ENCODE results near the gene CLEC11A.
A peak's percentile ranks its signal among the peaks of the same experiment; 100 is the strongest.
"Not testable (repeated sequence)": the region's sequence is repeated elsewhere in the genome, so short reads cannot be mapped to it uniquely, and the experiment has no call there.

Gene CLEC11A

DNA sequence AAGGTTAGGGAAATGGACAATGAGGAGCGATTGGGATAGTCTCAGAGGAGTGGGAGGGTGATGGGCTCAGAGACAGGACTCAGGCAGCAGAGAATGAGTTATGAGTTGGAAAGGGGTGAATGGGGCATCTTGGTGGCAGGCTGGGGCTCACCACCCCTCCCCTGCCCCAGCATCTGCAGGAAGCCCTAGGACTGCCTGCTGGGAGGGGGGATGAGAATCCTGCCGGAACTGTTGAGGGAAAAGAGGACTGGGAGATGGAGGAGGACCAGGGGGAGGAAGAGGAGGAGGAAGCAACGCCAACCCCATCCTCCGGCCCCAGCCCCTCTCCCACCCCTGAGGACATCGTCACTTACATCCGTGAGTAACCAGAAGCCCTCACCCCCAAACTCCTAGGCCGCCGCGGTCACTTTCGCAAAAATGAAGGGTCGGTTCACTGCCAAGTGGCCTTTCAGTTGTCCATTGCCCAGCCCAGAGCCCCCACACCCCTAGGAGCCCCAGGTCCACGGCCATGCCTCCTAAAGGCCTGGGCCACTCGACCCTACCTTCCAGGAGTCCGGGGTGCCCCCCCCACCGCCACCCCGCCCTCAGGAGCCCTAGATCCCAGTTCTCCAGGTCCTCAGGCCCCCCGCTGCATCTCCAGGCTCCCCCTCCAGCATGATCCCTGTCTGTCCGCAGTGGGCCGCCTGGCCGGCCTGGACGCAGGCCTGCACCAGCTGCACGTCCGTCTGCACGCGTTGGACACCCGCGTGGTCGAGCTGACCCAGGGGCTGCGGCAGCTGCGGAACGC lies 764 bp downstream of the CLEC11A start:
- no peak for DNase-seq

DNA sequence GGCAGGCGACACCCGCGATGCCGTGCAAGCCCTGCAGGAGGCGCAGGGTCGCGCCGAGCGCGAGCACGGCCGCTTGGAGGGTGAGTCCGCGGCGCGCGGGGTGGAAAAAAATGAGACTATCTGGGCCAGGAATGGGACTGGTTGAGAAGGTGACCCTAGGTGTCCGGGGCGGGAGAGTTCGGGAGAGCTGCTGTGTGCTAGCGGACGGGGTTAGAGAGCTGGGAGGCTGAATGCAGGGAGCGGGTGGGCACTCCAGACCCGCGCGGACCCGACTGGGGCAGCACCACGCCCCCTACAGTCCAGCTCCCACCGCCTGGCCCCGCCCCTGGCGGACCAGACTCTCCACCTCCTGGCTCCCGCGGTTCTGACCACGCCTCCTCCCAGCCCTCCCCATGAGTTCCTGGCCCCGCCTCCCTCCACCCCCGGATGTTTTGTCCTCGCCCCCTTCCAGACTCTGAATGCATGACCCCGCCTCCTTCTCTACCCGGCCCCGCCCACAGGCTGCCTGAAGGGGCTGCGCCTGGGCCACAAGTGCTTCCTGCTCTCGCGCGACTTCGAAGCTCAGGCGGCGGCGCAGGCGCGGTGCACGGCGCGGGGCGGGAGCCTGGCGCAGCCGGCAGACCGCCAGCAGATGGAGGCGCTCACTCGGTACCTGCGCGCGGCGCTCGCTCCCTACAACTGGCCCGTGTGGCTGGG lies 1.5 kb downstream of the CLEC11A start:
- peak; percentile 98 for DNase-seq

DNA sequence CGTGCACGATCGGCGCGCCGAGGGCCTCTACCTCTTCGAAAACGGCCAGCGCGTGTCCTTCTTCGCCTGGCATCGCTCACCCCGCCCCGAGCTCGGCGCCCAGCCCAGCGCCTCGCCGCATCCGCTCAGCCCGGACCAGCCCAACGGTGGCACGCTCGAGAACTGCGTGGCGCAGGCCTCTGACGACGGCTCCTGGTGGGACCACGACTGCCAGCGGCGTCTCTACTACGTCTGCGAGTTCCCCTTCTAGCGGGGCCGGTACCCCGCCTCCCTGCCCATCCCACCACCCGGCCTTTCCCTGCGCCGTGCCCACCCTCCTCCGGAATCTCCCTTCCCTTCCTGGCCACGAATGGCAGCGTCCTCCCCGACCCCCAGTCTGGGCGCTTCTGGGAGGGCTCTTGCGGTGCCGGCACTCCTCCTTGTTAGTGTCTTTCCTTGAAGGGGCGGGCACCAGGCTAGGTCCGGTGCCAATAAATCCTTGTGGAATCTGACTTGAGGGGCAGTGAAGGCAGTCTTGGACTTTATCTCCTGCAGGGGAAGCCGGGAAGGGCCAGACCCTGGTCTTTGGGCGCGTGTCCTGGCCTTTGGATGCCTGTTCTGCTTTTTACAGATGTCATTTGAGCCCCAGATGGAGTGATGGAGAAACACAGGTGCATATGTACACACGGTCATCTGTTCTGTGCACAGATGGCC lies 2.2 kb downstream of the CLEC11A start:
- no peak for DNase-seq

DNA sequence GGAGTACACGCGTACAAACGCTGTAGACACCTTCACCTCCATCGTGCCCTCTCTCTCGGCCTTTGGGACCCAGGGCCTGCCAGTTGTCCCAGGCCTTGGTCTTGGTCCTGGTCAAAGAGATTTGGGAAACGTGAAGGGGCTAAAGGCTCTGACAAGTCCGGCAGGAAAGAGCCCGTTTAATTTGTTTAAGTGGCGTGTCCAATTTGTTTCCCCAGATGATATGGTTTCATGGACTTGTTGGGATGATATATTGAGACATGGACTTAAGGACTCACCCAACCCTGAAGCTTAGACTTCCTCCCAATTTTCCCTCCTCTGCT lies 2.7 kb downstream of the CLEC11A start:
- no peak for DNase-seq

GRCh38 chr19:50728084-50728737 lies 5.0 kb downstream of the CLEC11A start:
- DNase-seq: no peak

- DNase-seq: no peak
These were observed 6.7 kb downstream of the CLEC11A start for GRCh38 chr19:50729894-50730293.

GRCh38 chr19:50735869-50736268 lies 12.7 kb downstream of the CLEC11A start:
- DNase-seq: no peak

DNA sequence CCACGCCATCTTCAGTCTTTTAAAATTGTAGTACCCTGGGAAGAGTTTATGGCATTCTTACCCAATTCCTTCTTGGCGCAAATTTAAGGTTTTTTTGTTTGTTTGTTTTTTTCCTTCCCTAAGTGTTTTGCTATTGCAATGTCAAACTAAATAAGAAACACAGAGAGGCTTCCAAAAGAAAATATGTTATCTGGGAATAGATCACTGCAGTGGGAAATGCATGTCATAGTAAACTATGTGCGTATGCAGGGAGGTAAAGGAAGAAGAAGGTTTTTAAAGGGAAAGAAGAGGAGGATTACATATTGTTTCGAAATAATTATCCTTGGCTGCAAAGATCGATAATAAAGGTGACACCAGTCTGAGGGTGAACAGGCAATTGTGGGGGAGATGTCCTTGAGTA lies 13.2 kb downstream of the CLEC11A start:
- DNase-seq: no peak

GRCh38 chr19:50739132-50739913 lies 16.2 kb downstream of the CLEC11A start:
- no peak for DNase-seq

DNA sequence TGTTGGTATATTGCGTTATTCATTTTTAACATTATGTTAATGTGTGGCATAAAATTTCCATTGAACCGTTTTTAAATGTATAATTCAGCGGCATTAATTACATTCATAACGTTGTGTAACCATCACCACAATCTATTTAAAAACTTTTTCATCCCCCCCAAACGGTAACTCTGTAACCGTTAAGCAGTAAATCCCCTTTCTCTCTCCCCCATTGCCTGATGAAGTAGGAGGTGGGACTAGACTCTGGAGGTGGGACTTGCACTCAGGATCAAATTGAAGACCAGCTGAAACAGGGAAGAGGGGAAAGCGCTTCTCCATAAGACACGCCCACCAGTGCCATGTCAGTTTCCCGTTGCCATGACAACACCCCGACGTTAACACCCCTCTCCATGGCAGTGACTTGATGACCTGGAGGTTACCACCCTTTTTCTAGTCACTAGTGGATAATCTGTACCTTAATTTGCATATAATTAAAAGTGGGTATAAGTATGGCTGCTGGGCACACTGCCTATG lies 16.8 kb downstream of the CLEC11A start:
- no peak for DNase-seq

- no peak for DNase-seq
These were observed 18.2 kb downstream of the CLEC11A start for GRCh38 chr19:50741179-50741933.

DNA sequence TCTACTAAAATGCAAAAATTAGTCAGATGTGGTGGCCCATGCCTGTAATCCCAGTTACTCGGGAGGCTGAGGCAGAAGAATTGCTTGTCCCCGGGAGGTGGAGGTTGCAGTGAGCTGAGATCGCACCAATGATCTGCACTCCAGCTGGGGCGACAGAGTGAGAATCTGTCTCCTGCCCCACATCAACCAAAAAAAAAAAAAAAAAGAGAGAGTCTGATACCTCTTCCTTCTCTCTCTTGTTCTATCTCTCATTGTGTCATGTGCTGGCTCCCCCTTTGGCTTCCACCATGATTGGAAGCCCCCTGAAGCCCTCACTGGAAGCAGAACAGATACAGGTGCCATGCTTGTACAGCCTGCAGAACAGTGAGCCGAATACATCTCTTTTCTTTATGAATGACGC lies 20.4 kb downstream of the CLEC11A start:
- DNase-seq: no peak

- DNase-seq: no peak
These were observed 22.1 kb downstream of the CLEC11A start for GRCh38 chr19:50745221-50745620.

- DNase-seq: not testable (repeated sequence)
These were observed 24.0 kb downstream of the CLEC11A start for GRCh38 chr19:50747141-50747540.

DNA sequence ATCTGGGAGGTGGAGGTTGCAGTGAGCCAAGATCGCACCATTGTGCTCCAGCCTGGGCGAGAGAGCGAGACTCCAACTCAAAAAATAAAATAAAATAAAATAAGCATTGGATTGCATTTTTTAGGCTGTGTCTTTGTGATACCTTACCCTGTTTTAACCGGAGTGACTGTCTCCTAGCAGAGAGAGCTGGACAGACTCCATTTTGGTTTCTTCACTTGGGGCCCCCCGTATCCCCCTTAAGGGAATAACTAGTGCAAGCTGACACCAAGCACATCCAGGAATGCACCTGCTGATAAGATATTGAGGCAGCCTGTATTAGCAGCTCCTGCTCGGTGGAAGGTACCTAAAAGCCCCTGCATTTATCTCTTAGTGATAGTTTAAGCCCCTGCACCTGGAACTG lies 26.3 kb downstream of the CLEC11A start:
- DNase-seq: no peak

DNA sequence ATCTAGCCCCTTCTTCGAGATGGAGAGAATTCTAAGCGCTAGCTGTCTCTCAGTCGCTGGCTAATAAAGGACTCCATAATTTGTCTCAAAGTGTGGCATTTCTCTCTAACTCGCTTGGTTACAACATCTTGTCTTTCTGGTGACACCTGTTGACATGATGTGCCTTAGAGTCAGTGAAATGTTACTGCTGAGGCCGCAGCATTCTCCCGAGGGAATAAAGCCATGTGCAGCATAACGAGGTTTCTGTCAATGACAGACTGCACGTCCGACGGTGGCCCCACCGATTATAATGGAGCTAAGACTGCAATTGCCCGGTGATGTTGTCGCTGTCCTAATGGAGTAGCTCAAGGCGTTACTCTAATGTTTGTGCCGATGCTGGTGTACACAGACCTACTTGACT lies 26.8 kb downstream of the CLEC11A start:
- DNase-seq: peak; percentile 4

GRCh38 chr19:50753879-50754278 lies 30.7 kb downstream of the CLEC11A start:
- no peak for DNase-seq

DNA sequence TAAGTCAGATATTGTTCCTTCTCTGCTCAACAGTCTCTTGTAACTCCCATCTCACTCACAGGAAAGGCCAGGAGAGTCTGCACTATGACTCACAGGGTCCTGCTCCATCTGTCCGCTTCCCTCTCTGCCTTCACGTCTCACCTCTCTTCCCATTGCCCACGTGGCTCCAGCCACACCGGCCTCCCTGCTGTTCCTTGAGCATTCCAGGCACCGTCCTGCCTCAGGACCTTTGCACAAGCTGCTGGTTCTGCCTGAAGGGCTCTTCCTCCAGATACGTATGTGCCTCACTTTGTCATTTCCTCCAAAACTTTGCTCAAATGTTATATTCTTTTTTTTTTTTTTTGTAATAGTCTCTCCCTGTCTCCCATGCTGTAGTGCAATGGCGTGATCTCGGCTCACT lies 33.1 kb downstream of the CLEC11A start:
- DNase-seq: not testable (repeated sequence)

DNA sequence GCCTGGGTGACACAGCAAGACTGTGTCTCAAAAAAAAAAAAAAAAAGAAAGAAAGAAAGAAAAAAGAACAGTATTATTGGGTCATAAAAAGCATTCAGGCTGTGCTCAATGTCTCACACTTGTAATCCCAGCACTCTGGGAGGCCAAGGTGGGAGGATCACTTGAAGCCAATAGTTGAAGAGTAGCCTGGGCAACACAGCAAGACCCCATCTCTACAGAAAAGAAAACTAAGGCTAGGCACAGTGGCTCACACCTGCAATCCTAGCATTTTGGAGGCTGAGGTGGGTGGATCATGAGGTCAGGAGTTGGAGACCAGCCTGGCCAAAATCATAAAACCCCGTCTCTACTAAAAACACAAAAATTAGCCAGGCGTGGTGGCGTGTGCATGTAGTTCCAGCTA lies 34.5 kb downstream of the CLEC11A start:
- DNase-seq: not testable (repeated sequence)

- DNase-seq: not testable (repeated sequence)
These were observed 35.9 kb downstream of the CLEC11A start for GRCh38 chr19:50759076-50759475.

GRCh38 chr19:50759886-50760285 lies 36.7 kb downstream of the CLEC11A start:
- peak; percentile 71 for DNase-seq

- not testable (repeated sequence) for DNase-seq
These were observed 38.3 kb downstream of the CLEC11A start for GRCh38 chr19:50761501-50761900.
